Tibial nerve (tissue), 3 donors: Measurements from ENCODE around the gene MKKS.

Source experiments
- POLR2A ChIP-seq, 2 donors: fragments of 450-650 bp; IDR thresholded peaks; one replicate each; pipeline ENCODE4 v1.6.1; 2017; ENCODE audit warnings: antibody characterized with exemption in 2 of 2, mild to moderate bottlenecking in 2 of 2, moderate library complexity in 2 of 2
- TF ChIP-seq, protein P1 (sequence below), 5 experiments: fragments of 200-600 bp in 3 of 5; fragments of 450-650 bp in 2 of 5; sonication (generic) in 3 of 5; IDR thresholded peaks; one replicate each; pipeline ENCODE4 v1.5.1; 2016 to 2019; ENCODE audit warnings: antibody characterized with exemption in 5 of 5, mild to moderate bottlenecking in 3 of 5, moderate library complexity in 2 of 5

DNA sequence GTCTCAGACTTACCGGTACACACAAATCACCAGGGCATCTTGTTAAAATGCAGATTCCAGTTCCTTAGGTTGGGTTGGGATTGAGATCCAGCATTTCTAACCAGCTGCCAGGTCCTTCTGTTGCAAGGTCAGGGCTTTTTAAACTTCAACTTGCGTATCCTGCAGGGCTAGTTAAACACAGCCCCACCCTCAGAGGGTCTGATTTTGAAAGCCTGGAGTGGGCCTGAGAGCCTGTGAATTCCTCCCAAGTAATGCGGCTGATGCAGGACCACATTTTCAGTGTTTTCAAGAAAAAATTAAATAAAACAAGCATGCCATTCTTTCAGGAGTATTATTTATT is 65.3 kb downstream of the MKKS start:
- TF ChIP-seq, protein P1, sequence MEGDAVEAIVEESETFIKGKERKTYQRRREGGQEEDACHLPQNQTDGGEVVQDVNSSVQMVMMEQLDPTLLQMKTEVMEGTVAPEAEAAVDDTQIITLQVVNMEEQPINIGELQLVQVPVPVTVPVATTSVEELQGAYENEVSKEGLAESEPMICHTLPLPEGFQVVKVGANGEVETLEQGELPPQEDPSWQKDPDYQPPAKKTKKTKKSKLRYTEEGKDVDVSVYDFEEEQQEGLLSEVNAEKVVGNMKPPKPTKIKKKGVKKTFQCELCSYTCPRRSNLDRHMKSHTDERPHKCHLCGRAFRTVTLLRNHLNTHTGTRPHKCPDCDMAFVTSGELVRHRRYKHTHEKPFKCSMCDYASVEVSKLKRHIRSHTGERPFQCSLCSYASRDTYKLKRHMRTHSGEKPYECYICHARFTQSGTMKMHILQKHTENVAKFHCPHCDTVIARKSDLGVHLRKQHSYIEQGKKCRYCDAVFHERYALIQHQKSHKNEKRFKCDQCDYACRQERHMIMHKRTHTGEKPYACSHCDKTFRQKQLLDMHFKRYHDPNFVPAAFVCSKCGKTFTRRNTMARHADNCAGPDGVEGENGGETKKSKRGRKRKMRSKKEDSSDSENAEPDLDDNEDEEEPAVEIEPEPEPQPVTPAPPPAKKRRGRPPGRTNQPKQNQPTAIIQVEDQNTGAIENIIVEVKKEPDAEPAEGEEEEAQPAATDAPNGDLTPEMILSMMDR (IDR thresholded peaks at IDR 0.05), result no peak
- no peak for TF ChIP-seq POLR2A (IDR thresholded peaks at IDR 0.05)
